ENCODE data around the gene TAX1BP1.

DNA sequence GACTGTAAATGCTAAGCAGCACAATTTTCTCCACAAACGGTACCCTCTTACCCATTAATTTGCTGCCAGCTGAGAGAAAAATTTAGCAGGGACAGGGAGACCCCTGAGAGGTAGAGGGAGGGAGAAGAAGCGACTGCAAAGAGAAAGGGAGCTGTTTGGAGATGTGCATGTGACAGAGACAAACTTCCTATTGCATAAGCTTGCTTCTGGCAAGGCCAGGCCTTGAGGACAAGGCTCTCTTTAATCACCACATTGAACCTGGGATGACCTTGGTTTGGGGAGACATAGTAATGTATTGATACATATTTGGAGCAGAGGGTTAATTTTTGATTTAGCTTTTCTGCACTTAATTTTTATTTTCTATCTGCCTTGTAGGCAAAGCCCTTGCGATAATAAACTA lies 46.2 kb upstream of the TAX1BP1 start:
- TF ChIP-seq GATA2 (IDR thresholded peaks at IDR 0.05; ENCODE audit: low read depth, low read length): no peak
- TF ChIP-seq GATA3 (IDR thresholded peaks at IDR 0.05; ENCODE audit: low read depth, low read length): no peak

All from SH-SY5Y (cell line).